ENCODE results near the gene RFTN2.

Gene RFTN2

GRCh38 chr2:197539734-197540133, 135.7 kb downstream of the RFTN2 start:
- no peak for DNase-seq

- no peak for DNase-seq
Measured at GRCh38 chr2:197538412-197538811, 137.0 kb downstream of the RFTN2 start.

Data from DMS53 (cell line).